ENCODE results near the gene PERM1.
"Not testable (repeated sequence)": the region's sequence is repeated elsewhere in the genome, so short reads cannot be mapped to it uniquely, and the experiment has no call there.

Gene PERM1

GRCh38 chr1:1011396-1011949 is 29.6 kb upstream of the PERM1 start:
- ATAC-seq (replicated peaks) (no peak), DNase-seq (no peak)
- H3K4me1 Mint-ChIP-seq (ENCODE audit: low read depth in 2 of 2) = peaks cover 19 to 24% of the 10 kb centered on the region in 2 donors
- no peak overlapping the region for H3K27ac Mint-ChIP-seq
- H3K4me3 Mint-ChIP-seq = no peak overlapping the region
- H3K9me3 Mint-ChIP-seq = no peaks in the 10 kb centered on the region
- peaks cover 6 to 16% of the 10 kb centered on the region in 2 donors for H3K27me3 Mint-ChIP-seq
- H3K36me3 Mint-ChIP-seq (ENCODE audit: insufficient read depth) = peaks cover 9% of the 10 kb centered on the region

DNA sequence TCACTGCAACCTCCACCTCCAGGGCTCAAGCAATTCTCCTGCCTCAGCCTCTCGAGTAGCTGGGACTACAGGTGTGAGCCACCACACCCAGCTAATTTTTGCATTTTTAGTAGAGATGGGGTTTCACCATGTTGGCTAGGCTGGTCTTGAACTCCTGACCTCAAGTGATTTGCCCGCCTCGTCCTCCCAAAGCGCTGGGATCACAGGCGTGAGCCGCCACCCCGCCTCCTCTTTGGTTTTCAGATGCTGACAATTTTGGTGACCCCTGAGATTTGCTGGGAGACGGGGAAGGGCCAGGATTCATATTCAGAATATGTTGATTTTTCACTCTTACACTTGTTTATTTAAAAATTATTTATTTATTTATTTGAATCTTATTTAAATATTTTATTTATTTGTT is 28.2 kb upstream of the PERM1 start:
- not testable (repeated sequence) for H3K27ac Mint-ChIP-seq; DNase-seq; H3K4me3 Mint-ChIP-seq; ATAC-seq (replicated peaks); H3K9me3 Mint-ChIP-seq
- Mint-ChIP-seq H3K4me1 (ENCODE audit: low read depth in 2 of 2) (peaks cover 21 to 26% of the 10 kb centered on the region in 2 donors), H3K36me3 (ENCODE audit: insufficient read depth) (peaks cover 12% of the 10 kb centered on the region), H3K27me3 (peaks cover 15 to 29% of the 10 kb centered on the region in 2 donors)

DNA sequence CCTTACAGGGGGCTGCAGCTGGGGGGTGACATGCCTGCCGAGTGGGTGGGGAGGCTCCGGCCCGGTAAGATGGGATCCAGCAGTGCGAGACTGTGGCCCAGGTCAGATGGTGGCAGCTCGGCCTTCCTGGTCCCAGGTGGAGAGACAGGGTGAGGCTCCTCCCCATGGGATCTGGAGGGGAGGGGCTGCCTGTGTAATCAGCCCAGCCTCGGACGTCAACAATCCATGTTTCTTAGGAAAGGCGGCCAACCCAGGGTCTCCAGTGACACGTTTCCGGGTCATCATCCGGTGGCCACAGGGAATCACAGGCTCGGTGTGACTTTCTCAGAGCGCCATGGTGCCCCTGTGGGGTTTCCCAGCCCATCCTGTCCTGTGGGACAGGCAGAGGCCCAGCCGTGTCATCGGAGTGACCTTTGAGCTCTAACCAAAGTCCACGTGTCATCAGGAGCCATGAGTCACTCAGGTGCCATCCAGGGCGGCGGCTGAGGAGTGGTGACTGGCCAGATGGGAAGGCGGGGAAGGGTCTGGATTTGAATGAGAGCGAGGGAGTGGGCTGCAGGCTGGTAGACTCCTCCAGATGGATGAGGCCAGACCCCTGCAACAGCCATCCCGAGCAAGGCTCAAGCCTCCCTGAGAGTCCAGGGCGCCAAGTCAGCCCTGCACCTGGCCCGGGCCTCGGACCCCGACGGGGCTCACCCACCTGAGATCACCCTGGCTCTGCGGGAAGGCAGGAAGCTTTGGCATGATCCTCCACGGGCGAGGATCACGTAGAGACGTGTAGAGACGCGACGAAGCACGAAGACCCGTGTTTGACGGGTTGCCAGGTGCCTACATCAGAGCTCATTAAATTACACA is 24.6 kb upstream of the PERM1 start:
- Mint-ChIP-seq H3K4me1 (ENCODE audit: low read depth in 2 of 2) (peaks cover 10 to 12% of the 10 kb centered on the region in 2 donors), H3K4me3 (no peak overlapping the region), H3K27me3 (peaks cover 33 to 62% of the 10 kb centered on the region in 2 donors), H3K27ac (peak overlapping the region in 1 of 2 donors; percentile 53), H3K36me3 (ENCODE audit: insufficient read depth) (peaks cover 6% of the 10 kb centered on the region), H3K9me3 (no peaks in the 10 kb centered on the region)
- DNase-seq (no peak), ATAC-seq (replicated peaks) (no peak)

GRCh38 chr1:1005774-1006304 is 23.9 kb upstream of the PERM1 start:
- DNase-seq (no peak), ATAC-seq (replicated peaks) (no peak)
- H3K4me3 Mint-ChIP-seq = no peak overlapping the region
- H3K4me1 Mint-ChIP-seq (ENCODE audit: low read depth in 2 of 2) = peaks cover 13 to 15% of the 10 kb centered on the region in 2 donors
- no peaks in the 10 kb centered on the region for H3K9me3 Mint-ChIP-seq
- H3K27ac Mint-ChIP-seq = no peak overlapping the region
- peaks cover 10% of the 10 kb centered on the region for H3K36me3 Mint-ChIP-seq (ENCODE audit: insufficient read depth)
- peaks cover 36 to 68% of the 10 kb centered on the region in 2 donors for H3K27me3 Mint-ChIP-seq

GRCh38 chr1:1004780-1005697 is 23.1 kb upstream of the PERM1 start:
- peaks cover 16% of the 10 kb centered on the region for H3K36me3 Mint-ChIP-seq (ENCODE audit: insufficient read depth)
- DNase-seq = no peak
- no peaks in the 10 kb centered on the region for H3K9me3 Mint-ChIP-seq
- peaks cover 40 to 73% of the 10 kb centered on the region in 2 donors for H3K27me3 Mint-ChIP-seq
- H3K4me3 Mint-ChIP-seq = peak overlapping the region in 1 of 2 donors; percentile 43
- H3K27ac Mint-ChIP-seq = peak overlapping the region; percentile 8 to 36
- ATAC-seq (replicated peaks) = no peak
- peaks cover 15 to 17% of the 10 kb centered on the region in 2 donors for H3K4me1 Mint-ChIP-seq (ENCODE audit: low read depth in 2 of 2)

DNA sequence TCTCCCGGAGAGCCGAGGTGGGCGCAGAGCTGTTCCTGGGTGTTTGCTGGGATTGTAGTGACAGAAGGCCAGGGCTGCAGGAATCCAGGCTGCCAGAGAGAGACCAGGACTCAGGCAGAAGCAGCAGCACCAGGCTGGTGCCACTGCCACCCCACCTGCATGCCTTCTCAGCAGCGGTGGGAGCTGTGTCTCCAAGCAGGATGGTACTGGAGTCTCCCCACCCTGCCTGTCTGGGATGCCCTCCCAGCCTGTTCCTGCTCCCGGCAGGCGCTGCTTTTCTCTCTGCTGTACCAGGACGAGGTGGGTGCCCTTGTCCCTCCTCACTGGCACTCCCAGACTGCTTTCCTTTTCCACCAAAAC is 22.5 kb upstream of the PERM1 start:
- Mint-ChIP-seq H3K4me3 (no peak overlapping the region), H3K9me3 (no peaks in the 10 kb centered on the region), H3K27ac (peak overlapping the region in 1 of 2 donors; percentile 8), H3K4me1 (ENCODE audit: low read depth in 2 of 2) (peaks cover 15 to 17% of the 10 kb centered on the region in 2 donors), H3K36me3 (ENCODE audit: insufficient read depth) (peaks cover 16% of the 10 kb centered on the region), H3K27me3 (peaks cover 40 to 72% of the 10 kb centered on the region in 2 donors)
- ATAC-seq (replicated peaks) (no peak), DNase-seq (no peak)

- H3K36me3 Mint-ChIP-seq (ENCODE audit: insufficient read depth) = peaks cover 16% of the 10 kb centered on the region
- peaks cover 40 to 66% of the 10 kb centered on the region in 2 donors for H3K27me3 Mint-ChIP-seq
- H3K27ac Mint-ChIP-seq = no peak overlapping the region
- ATAC-seq (replicated peaks) (no peak), DNase-seq (no peak)
- peaks cover 12 to 13% of the 10 kb centered on the region in 2 donors for H3K4me1 Mint-ChIP-seq (ENCODE audit: low read depth in 2 of 2)
- H3K9me3 Mint-ChIP-seq = no peaks in the 10 kb centered on the region
- no peak overlapping the region for H3K4me3 Mint-ChIP-seq
These were observed 21.9 kb upstream of the PERM1 start for GRCh38 chr1:1003618-1004419.

DNA sequence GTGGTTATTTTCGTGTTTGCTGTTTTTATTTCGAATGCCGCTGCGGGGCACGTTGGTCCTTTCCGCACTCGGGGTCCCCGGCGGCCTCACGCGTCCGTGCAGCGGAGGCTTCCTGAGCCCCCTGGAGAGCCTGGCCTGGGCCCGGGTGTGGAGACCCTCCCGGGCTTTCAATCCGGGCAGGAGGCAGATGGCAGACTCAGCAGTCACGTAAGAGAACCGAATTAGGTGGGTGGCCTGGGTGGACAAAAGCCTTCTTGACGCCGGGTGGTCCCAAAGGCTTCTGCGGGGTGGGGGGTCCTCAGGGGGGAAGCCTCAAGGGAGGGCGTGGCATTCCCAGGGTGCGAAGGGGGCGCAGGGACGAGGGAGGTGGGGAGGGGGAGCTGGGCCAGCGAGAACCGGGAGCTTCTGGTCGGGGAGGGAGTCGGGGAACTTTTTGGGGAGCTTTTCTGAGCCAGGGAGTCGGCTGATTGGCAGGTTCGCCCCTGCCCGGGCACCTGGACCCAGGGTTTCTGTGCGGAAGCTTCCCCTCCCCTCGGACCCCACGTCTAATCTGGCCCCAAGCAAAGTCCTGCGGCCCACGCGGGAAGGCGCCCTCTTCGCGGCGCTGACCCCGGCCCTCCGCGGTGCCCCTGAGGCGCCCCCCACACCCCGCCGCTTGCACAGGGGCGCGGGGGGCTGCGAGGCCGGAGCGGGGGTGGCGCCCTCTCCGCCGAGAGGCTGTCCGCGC is 19.3 kb upstream of the PERM1 start:
- ATAC-seq (replicated peaks) (no peak), DNase-seq (no peak)
- Mint-ChIP-seq H3K36me3 (ENCODE audit: insufficient read depth) (peaks cover 29% of the 10 kb centered on the region), H3K4me1 (ENCODE audit: low read depth in 2 of 2) (peaks cover 12 to 15% of the 10 kb centered on the region in 2 donors), H3K27ac (peak overlapping the region; percentile 71 to 77), H3K9me3 (no peaks in the 10 kb centered on the region), H3K4me3 (peak overlapping the region; percentile 75 to 77), H3K27me3 (peaks cover 41 to 69% of the 10 kb centered on the region in 2 donors)

DNA sequence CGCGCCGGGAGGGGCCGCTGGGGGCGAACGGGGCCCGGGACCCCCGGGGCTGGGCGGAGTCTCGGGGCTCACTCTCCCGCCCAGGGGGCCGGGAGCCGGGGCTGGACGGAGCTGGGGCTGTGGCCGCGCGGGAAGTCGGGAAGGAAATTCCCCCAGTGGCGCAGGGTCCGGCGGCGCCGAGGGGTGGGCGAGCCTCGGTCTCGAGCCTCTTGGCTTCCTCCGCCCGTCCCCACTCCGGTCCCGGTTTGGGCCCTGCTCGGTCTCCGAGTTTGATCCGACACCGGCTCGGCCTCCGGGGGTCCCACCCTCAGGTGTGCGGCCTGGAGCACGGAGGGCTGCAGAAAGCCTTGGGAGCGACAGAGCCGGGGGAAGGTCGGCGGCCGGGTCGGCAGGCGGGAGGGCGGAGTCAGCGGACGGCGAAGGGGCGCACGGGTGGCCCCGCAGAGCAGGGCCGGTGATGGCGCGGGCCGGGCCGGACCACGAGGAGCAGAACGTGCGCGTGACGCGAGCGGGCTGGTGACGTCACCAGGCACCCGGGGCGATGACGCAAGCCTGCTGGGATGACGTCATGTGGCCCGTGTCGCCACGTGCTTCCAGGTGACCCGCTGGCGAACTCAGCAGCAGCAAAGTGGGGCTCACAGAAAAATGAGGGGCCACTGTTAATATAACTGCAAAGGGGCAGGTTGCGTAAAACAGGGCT is 18.6 kb upstream of the PERM1 start:
- Mint-ChIP-seq H3K4me1 (ENCODE audit: low read depth in 2 of 2) (peaks cover 16 to 18% of the 10 kb centered on the region in 2 donors), H3K4me3 (peak overlapping the region; percentile 75 to 77), H3K36me3 (ENCODE audit: insufficient read depth) (peaks cover 30% of the 10 kb centered on the region), H3K27me3 (peaks cover 43 to 69% of the 10 kb centered on the region in 2 donors), H3K27ac (peak overlapping the region; percentile 71 to 77), H3K9me3 (no peaks in the 10 kb centered on the region)
- ATAC-seq (replicated peaks) = peak; percentile 45
- peak; percentile 72 to 81 (median 75) for DNase-seq

DNA sequence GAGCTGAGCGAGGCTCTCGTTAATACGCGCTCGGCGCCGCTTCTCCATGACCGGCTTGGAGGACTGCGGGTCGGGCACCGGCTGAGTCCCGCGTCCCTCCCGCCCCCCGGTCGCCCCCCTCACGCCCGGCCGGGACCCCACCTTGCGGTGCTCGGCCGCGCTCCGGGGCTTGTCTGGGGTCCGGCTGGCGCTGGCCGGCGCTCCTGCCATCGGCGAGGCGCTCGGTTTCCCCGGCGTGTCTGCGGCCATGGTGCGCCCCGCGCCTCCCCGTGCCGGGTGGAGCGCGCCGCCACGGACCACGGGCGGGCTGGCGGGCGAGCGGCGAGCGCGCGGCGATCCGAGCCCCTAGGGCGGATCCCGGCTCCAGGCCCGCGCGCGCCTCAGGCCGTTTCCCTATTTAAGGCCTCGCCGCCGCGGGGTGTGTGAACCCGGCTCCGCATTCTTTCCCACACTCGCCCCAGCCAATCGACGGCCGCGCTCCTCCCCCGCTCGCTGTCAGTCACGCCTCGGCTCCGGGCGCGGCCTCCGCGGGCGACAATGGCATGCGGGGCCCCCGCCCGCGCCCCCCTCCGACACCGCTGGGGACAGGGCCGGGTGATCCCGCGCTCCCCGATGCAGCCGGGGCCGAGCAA is 17.9 kb upstream of the PERM1 start, which contains the start of gene HES4:
HES4 (minus strand) TSS at position 373 of the 632 bp plus-strand sequence; CDS start at position 249, 124 bp downstream.
- peaks cover 41 to 69% of the 10 kb centered on the region in 2 donors for H3K27me3 Mint-ChIP-seq

More for the DNA sequence above, 17.9 kb upstream of the PERM1 start, which contains the start of gene HES4:
- Mint-ChIP-seq H3K36me3 (ENCODE audit: insufficient read depth) (peaks cover 32% of the 10 kb centered on the region), H3K4me1 (ENCODE audit: low read depth in 2 of 2) (peaks cover 11 to 13% of the 10 kb centered on the region in 2 donors), H3K9me3 (no peaks in the 10 kb centered on the region), H3K27ac (peak within 1 kb of the TSS; percentile 71 to 77), H3K4me3 (peak within 1 kb of the TSS; percentile 75 to 77)
- ATAC-seq (replicated peaks) (peak; percentile 51), DNase-seq (peak; percentile 44 to 51 (median 51))

All from effector memory CD8-positive, alpha-beta T cell (primary cell).